GM18498 (cell line): ENCODE measurements around the gene TCF4.

Source experiments
- ATAC-seq: cut with Tn5 transposase; IDR thresholded peaks from one replicate; pipeline ENCODE4 v1.9.1; 2021; ENCODE audit warnings: mild to moderate bottlenecking, moderate library complexity; ENCODE audit not compliant: unreplicated experiment

TCF4 gene

GRCh38 chr18:55508651-55509050 lies 79.3 kb downstream of the TCF4 start:
- ATAC-seq: no peak

DNA sequence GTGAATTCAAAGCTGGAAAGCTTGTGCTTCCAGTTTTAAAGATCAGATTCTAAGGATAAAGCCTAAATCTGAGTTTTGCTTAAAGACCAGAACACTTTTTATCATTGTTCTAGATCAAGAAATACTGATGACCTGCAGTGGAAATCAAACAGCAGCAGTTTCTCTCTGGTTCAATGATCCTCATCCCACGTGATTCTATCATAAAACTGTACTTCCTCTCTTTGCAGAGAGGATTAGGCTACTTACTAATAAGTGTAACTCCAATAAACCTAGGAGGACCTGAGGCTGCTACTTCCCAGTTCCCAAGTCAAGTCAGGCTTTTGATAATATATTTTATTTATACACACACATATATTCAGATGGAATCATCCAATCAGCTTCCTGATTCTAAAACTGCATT lies 81.9 kb downstream of the TCF4 start:
- ATAC-seq: no peak

GRCh38 chr18:55504808-55505207 lies 83.2 kb downstream of the TCF4 start:
- no peak for ATAC-seq

GRCh38 chr18:55503167-55503820 lies 84.7 kb downstream of the TCF4 start:
- ATAC-seq: no peak

DNA sequence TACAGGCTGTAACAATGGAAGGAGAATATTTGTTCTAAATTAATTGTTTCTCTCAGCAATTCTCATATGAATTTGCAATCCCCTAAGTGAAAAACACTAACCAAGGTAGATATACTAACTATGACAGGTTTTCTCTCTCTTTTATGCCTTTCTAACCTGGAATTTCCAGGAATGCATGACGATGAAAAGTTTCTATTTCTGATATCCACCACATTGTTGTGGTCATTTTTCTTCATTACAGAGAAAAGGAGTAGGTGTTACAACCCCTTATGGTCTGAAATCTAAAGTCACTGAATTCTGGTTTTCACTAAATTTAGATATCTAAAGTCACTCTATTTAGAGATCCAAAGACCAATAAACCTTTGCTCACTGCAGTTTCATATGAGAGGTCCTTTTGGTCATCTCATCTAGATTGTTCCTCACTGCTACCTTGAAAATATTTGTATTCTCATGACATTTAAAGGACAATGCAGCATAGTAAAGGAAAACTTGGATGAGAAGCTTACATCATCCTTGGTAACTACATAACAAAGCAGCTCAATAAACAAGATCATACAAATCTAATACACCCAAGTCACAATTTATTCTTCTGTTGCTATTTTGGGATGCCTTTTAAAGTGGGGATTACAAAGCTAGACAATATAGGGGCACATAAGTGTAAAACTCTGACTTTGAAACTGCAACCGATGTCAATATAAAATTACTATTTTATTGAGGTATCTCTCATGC lies 85.8 kb downstream of the TCF4 start:
- no peak for ATAC-seq

DNA sequence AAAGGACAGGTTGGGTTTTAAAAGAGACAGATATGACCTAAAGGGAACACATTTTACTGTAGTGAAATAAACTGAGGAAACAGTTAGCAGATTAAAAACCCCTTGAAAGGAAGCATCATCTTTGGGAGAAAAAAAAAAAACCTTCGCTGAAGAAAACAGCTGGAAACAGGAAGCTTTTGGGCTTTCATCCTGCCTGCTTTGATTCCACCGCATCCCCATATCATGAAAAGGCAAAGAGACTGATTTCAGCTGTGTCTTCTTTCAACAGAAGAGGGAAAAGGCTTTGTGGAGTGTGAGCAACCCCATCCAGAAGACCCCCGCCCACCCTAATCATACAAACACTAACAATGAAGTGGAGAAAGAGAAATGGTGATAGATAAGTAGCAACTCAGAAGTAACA lies 86.4 kb downstream of the TCF4 start:
- no peak for ATAC-seq

- ATAC-seq: no peak
Measured at GRCh38 chr18:55500316-55501086, 87.5 kb downstream of the TCF4 start.

GRCh38 chr18:55499526-55499925 lies 88.5 kb downstream of the TCF4 start:
- ATAC-seq: no peak

GRCh38 chr18:55497825-55498403 lies 90.1 kb downstream of the TCF4 start:
- ATAC-seq: no peak

GRCh38 chr18:55494899-55495298 lies 93.1 kb downstream of the TCF4 start:
- ATAC-seq: no peak

- no peak for ATAC-seq
Measured at GRCh38 chr18:55494441-55494840, 93.6 kb downstream of the TCF4 start.

GRCh38 chr18:55491616-55492015 lies 96.4 kb downstream of the TCF4 start:
- no peak for ATAC-seq

GRCh38 chr18:55489034-55489986 lies 98.7 kb downstream of the TCF4 start:
- peak; percentile 70 for ATAC-seq

DNA sequence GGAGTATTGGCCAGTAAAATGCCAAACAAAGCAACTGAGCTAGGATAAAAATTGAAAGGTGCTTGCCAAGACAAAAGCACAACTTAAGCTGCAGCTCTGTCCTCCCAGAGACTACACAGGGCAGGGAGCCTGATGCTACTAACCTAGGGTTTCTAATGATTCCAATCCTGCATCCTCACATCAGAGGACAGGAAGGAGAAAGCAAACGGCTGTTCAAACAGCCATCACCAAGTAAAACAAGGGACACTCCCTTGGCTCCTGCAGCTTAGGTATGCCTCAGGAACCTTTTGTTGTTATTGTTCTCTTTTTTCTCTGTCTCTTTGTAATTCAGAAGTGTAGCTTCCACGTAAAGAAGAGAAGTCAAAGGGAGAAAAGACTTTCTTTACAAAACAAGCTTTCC lies 99.5 kb downstream of the TCF4 start:
- no peak for ATAC-seq

DNA sequence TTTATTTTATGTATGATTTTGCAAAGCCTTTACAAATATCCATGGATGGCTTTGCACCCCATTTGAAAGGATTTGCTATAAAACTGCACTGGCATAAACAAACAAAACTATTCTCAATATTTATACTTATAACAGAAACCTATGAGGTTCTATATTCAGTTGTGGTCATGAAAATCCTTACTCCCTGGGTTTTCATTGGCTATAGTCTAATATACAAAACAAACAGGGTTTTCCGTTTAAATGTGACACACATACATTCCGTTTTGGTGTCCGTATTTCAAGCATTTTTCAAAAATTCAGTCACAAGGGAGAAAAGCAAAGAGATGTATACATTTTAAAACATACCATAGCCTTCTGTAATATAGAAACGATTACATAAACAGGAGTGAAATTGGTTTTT lies 100.0 kb downstream of the TCF4 start:
- no peak for ATAC-seq

GRCh38 chr18:55486936-55487335 lies 101.1 kb downstream of the TCF4 start:
- ATAC-seq: no peak

GRCh38 chr18:55485666-55486065 lies 102.3 kb downstream of the TCF4 start:
- ATAC-seq: no peak

GRCh38 chr18:55484773-55485172 lies 103.2 kb downstream of the TCF4 start:
- ATAC-seq: no peak

DNA sequence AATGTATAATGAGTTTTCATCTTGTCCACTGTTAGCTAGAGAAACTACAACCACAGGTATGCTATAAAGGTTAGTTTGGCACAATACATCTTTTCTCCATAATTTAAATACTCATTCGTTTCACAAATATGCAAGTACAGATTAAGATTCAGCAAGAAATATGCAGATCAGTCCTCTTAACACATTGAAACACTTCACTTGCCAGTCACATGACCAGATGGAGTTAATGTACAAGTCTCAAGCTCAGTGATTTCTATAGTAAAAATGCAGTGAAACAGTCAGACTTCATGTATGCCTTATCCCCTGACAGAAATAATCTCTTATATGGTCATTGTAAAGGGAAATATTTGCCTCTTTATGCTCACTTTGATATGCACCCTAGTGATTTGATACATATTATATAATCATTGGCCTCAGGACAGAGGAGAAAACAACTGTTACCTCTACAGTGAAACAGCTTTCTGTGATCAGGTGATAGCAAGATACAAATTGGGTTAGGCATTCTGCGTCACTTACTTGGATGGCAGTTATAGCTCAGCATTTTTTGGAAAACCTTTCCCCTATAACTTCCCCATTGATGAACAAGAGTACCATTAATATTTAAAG lies 104.6 kb downstream of the TCF4 start:
- ATAC-seq: no peak
